Measurements from ENCODE around the gene BCAS1.

Gene BCAS1

DNA sequence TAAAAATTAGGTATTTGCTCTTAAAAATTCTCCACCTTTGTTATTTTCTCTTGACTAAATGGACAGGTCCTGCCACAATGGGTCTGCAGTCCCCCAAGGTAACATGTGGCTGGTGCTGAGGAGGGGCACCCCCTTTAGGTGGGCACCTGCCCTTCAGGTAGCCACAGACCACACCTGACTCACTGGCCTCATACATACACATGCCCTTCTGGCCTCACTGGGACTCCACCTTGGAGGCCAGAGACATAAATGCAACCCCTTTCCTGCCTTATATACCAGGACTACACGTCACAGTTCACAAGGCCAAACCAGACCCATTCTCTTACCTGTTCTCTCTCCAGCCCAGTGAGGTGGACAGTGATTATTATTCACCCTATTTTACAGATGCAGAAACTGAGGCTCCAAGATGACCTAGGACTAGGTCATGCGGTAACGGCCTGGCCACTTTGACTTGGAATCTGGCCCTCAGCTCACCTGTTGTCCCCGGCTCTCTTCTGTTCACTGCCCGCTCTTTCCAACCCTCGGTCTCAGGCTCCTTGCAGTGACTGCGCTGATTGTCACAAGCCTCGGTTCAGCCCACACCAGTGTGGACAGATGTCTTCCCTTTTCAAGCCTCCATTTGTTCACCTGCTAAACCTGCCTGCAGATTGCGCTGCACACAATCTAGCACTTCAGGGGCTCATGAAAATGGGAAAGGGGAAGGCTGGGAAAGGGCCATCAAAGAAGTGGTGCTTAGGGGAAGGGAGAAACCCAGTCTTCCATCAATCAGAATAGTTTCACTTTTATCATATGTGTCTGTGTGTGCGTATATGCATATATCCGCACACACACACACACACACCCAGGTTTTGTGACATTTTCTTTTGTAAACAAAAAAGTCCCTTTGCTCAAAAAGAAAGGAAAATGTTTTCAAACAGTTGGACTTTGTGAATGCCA is 121.7 kb downstream of the BCAS1 start:
- TF ChIP-seq, protein P1, sequence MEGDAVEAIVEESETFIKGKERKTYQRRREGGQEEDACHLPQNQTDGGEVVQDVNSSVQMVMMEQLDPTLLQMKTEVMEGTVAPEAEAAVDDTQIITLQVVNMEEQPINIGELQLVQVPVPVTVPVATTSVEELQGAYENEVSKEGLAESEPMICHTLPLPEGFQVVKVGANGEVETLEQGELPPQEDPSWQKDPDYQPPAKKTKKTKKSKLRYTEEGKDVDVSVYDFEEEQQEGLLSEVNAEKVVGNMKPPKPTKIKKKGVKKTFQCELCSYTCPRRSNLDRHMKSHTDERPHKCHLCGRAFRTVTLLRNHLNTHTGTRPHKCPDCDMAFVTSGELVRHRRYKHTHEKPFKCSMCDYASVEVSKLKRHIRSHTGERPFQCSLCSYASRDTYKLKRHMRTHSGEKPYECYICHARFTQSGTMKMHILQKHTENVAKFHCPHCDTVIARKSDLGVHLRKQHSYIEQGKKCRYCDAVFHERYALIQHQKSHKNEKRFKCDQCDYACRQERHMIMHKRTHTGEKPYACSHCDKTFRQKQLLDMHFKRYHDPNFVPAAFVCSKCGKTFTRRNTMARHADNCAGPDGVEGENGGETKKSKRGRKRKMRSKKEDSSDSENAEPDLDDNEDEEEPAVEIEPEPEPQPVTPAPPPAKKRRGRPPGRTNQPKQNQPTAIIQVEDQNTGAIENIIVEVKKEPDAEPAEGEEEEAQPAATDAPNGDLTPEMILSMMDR (IDR thresholded peaks at IDR 0.05; ENCODE audit: low read depth, low read length): no peak
- no peak overlapping the region for H3K4me3 ChIP-seq (ENCODE audit: low read depth, low read length)

GRCh38 chr20:53947501-53948195 is 122.7 kb downstream of the BCAS1 start:
- TF ChIP-seq, protein P1 (IDR thresholded peaks at IDR 0.05; ENCODE audit: low read depth, low read length): no peak
- no peak overlapping the region for H3K4me3 ChIP-seq (ENCODE audit: low read depth, low read length)

DNA sequence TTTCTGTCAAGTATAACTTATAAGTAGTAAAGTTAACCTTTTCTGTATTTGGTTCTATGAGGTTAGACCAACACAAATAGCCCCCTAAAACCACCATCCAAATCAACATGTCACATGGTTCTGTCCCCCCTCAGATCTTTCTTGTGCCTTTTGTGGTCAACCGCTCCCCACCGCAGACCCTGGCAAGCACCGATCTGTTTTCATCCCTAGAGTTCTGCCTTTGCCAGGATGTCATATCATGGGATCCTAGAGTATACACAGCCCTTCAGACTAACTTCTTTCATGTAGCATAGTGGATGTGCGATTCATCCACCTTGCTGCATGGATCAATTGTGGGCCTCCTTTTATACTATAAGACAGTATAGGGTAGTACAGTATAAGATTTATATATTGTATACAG is 124.3 kb downstream of the BCAS1 start:
- TF ChIP-seq, protein P1 (IDR thresholded peaks at IDR 0.05; ENCODE audit: low read depth, low read length): no peak
- H3K4me3 ChIP-seq (ENCODE audit: low read depth, low read length): no peak overlapping the region

DNA sequence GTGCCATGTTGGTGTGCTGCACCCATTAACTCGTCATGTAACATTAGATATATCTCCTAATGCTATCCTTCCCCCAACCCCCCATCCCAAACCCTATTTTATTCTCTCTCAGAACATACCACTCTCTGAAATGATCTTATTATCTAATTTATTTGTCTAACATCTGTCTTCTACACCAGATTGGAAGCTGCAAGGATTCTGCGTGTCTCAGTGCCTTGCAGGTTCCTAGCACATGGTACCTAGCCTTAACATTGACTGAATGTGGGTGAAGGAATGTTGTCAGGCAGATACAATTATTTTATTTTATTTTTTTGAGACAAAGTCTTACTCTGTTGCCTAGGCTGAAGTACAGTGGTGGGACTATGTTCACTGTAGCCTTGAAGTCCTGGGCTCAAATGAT is 124.9 kb downstream of the BCAS1 start:
- TF ChIP-seq, protein P1 (IDR thresholded peaks at IDR 0.05; ENCODE audit: low read depth, low read length): no peak
- no peak overlapping the region for H3K4me3 ChIP-seq (ENCODE audit: low read depth, low read length)

GRCh38 chr20:53944796-53945195 is 125.6 kb downstream of the BCAS1 start:
- no peak overlapping the region for H3K4me3 ChIP-seq (ENCODE audit: low read depth, low read length)
- TF ChIP-seq, protein P1 (IDR thresholded peaks at IDR 0.05; ENCODE audit: low read depth, low read length): no peak

DNA sequence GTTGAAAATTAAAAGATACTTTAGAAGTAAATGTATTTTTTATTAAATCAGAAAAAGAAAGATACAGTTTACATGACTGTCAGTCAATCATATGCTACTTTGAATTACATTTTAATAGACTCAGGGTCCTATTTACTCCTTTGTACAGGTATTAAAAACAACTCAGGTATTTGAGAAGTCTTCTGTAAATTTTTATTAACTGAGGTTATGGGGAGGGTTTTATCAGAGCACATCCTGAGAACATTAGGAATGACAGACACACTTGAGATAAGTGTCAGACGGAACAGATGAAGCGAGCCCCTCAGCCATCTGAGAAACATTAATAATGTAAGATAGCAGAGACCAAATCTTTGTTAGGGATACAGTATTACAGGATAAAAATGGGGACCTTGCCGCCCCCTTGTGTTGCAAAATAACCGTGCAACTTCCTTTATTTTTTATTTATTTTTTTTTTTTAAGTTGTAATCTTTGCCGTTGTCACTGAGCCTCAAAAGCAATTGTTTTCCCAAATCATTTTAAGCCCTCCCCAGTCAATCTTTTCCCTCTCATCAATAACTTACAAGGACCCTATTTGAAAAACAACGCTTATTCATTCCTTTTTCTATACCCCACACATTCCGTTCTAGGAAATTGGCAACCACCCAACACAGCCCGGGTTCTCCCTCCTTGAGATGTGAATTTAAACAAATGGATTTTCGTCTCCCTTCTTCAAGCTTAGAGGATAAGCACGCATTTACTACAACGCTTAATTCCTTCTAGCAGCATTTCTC is 126.7 kb downstream of the BCAS1 start:
- TF ChIP-seq, protein P1 (IDR thresholded peaks at IDR 0.05; ENCODE audit: low read depth, low read length): peak; percentile 32; the same call in 1 of the 2 replicates
- no peak overlapping the region for H3K4me3 ChIP-seq (ENCODE audit: low read depth, low read length)

Data from WI38 (cell line).